ENCODE measurements around the gene ZNF699.
"Not testable (repeated sequence)": the region's sequence is repeated elsewhere in the genome, so short reads cannot be mapped to it uniquely, and the experiment has no call there.

Gene ZNF699

DNA sequence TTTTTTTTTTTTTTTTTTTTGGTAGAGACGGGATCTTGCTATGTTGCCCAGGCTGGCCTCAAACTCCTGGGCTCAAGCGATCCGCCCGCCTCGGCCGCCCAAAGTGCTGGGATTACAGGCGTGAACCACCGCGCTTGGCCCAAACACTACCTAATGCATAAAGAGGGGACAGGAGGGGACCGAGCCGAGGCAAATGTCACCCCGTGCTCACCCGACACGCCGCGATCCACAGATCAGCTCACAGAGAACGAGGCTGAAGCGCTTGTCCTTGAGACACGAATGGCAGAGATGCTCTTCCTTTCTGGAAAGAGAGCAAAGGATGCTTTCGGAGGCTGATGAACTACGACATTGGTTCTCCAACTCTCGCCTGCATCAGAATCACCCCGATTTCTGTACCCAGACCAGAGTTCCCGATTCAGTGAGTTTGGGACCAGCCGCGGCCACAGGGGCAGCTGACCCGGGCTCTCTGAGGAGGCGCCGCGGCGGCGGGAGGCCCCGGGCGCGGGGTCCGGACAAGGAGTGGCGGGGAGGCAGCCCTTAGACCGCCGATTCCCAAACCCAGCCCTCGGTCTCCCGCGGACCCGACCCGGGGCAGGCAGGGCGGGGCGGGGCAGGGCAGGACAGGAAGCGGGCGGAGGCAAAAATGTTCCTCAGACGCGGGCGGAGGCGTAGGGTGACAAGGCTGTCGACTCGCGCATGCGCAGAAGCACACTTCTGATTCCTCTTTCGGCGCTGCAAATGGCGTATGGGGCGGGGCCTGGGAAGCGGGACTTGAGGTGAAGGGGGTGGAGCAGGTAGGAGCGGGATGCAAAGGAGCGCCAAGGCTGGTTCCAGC lies at the start of gene ZNF699:
ZNF699 (minus strand) TSS at position 700 of the 835 bp plus-strand sequence. CDS start 4,719 bp downstream, outside the sequence.
- DNase-seq: peak; percentile 62 to 95

DNA sequence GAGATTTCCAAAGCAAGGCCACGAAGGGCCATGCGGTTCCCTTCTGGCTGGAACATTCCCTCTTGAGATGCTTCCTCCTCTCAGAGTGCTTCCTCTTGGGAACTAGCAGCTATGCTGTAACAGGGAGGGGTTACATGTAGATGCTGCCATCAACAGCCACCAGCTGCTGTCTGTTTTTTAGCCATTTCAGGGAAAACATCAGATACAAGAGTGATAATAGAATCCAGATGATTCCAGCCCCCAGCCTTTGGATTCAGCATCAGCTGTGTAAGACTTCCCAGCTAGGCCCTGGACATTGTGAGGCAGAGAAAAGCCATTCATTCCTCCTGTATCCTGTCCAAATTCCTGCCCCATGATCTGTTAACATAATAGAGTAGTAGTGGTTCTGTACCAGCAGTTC lies 45.0 kb upstream of the ZNF699 start:
- DNase-seq: no peak

DNA sequence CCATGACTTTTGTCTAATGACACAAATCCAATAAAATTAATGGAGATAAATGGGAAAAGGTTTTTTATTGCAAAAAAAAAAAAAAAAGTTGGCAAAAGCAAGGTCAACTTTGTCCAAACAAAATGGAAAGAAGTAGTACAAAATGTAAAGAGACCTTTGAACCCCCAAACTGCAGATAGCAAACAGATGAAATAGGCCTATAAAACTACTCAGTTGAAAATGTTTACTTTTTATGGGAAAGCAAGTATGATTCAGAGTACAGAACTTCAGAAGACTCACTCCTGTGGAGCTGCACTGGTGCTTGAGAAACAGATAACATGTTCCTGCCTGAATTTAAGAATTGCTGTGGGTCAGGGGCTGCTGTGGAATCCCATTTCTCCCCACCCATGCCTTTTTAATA lies 43.4 kb upstream of the ZNF699 start:
- no peak for DNase-seq

DNA sequence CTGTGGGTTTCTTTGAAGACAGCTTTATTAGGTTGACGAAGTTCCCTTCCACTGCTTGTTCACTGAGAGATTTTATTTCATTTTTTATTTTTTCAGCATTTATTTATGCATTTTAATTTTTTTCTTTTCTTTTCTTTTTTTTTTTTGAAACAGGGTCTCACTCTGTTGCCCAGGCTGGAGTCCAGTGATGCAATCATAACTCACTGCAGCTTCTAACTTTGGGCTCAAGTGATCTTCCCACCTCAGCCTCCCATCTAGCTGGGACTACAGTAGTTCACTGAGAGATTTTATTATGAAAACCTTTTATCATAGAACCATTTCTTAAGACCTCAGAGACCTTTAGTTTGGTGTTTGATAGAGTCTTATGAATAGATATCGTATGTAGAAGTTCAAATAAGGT lies 42.9 kb upstream of the ZNF699 start:
- DNase-seq: no peak

DNA sequence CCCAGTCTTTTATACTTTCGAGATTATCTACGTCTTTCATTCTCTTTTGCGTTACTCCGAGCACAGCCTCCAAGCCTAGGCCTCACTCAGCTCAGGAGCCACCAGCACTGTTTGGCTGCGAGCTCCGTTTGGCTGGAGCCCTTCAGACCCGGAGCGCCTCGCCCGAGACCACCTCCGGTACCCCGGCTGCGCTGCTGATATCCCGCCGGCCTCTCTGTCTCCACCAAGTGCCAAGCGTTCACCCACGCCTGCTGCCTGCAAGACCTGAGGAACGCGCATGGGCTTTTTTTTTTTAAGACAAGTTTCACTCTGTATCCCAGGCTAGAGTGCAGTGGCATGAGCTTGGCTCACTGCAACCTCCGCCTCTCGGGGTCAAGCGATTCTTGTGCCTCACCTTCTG lies 39.0 kb upstream of the ZNF699 start:
- DNase-seq: no peak

DNA sequence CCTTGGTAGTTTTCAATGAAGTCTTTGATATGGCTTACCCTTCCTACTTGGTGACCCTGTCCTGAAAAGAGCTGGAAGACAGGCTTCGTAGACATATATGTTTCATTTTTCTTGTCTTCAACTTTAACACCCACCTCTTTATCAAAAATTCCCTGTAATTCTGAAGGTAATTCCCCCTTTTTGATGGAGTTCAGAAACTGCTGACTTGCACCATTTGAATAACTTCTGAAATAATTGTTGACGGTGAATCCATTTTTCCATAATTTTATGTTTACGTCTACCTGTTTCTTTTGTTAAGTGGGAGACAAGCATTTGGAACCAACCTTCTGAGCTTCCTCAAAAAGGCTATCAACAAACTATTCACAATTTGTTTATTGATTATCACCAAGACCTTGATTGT lies 38.6 kb upstream of the ZNF699 start:
- DNase-seq: no peak

DNA sequence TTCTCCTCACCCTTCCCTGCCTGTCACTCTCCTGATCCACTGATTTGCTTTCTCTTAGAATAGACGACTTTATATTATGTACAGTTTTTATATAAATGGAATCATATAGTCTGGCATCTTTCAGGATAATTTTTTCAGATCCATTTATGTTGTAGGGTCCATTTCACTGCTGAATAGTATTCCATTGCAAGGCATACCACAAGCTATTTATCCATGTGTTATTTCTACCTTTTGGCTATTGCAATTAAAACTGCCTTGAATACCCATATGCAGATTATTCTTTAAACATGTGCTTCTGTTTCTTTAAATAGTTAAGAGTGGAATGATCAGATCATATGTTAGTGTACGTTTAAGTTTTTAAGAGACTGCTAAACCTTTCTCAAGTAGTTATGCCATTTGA lies 35.4 kb upstream of the ZNF699 start:
- no peak for DNase-seq

DNA sequence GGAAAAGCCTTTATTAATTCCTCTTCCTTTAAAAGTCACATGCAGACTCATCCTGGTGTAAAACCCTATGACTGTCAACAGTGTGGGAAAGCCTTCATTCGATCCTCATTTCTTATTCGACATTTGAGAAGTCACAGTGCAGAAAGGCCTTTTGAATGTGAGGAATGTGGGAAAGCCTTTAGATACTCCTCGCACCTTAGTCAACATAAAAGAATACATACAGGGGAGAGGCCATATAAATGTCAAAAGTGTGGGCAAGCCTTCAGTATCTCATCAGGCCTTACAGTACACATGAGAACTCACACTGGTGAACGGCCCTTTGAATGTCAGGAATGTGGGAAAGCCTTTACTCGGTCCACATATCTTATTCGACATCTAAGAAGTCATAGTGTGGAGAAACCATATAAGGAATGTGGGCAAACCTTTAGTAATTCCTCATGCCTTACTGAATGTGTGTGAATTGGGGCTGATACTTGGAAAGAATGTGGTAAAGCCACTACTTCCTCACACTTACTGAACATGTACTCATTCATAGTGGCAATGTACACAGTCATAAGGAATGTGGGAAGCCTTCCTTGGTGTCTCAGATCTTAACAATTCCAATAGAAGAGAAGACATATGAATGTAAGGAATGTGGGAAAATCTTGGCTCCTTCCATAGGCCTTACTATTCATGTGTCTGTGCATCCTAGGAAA lies 33.1 kb upstream of the ZNF699 start:
- DNase-seq: no peak

DNA sequence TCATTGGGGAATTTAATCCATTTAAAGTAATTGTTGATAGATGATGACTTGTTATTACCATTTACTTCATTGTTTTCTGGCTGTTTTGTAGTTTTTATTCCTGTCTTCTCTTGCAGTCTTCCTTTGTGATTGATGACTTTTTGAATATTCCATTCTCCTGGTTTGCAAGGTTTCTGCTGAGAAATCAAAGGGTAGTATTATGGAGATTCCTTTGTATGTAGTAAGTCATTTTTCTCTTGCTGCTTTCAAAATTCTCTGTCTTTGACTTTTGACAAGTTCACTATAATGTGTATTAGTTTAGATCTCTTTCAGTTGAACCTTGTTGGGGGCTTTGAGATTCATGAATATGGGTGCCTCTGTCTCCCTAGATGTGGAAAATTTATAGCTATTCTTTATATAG lies 20.4 kb upstream of the ZNF699 start:
- no peak for DNase-seq

DNA sequence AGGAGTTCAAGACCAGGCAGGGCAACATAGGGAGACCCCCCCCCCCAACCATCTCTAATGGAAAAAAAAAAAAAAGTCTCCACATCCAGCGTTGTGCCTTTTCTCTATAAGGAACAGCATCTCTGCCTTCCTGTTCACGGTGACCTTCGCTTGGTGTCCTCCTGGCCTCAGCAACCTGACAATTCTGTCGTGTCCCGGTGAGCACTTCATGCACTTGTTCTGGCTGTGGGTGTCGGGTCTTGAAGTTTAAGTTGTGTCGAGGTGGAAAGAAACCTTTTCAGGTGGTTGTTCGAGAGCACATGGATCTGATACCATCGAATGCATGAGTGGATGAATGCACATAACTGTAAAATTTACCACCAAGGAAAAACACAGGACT lies 14.9 kb upstream of the ZNF699 start:
- no peak for DNase-seq

DNA sequence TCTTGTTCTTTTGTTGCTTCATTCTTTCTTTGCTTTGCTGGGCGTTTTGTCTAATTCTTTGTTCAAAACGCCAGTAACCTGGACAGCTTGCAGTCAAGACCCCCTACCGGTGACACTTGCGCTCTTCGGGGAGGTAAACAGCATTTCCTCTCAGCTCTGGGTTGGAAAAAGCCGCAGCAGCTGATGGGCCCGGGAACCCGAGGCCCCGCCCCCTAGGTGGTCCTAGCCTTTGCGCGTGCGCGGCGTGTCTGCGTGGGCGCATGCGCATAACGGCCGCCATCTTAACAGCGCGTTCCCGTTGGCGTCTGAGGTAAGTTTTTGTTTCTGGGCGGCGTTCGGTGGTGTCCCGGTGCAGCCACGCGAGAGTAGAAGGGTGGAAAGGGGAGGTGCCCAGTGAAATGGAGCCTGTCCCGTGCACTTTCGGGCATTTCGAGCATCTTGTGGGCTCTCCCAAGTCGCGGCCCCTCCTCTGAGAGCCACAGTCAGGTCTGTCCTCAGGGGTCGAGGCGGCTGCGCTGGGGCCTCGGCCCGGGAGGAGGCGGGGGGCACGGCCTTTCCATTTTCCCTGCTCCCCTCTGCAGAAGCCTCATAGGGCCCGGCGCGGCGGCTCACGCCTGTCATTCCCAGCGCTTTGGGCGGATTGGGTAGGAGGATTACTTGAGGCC lies 14.4 kb upstream of the ZNF699 start, which contains the start of gene ZNF559:
ZNF559 (plus strand) TSS at position 261 of the 665 bp plus-strand sequence. CDS start 14,371 bp downstream, outside the sequence.
- DNase-seq: peak in 1 of 2 experiments; percentile 79

DNA sequence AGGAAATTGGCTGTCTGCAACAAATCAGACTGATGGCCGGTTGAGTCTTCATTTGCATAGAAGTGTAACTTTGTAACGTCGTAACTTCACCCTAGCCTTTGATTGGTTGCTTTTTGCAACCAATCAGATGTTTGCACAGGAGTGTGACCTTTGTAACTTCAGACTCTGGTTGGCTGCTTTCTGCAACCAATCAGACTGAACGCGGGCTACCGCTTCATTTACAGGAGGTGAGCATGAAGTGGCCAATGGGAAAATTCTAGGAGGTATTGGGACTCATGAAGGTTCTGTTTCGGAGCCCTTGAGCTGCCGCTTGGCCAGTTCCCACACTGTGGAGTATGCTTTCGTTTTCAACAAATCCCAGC lies 13.9 kb upstream of the ZNF699 start:
- DNase-seq: peak; percentile 14 to 69

DNA sequence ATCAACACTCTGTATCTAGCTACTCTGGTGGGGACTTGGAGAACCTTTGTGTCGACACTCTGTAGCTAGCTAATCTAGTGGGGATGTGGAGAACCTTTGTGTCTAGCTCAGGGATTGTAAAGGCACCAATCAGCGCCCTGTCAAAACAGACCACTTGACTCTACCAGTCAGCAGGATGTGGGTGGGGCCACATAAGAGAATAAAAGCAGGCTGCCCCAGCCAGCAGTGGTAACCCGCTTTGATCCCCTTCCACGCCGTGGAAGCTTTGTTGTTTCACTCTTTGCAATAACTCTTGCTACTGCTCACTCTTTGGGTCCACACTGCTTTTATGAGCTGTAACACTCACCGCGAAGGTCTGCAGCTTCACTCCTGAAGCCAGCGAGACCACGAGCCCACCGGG lies 12.6 kb upstream of the ZNF699 start:
- not testable (repeated sequence) for DNase-seq

DNA sequence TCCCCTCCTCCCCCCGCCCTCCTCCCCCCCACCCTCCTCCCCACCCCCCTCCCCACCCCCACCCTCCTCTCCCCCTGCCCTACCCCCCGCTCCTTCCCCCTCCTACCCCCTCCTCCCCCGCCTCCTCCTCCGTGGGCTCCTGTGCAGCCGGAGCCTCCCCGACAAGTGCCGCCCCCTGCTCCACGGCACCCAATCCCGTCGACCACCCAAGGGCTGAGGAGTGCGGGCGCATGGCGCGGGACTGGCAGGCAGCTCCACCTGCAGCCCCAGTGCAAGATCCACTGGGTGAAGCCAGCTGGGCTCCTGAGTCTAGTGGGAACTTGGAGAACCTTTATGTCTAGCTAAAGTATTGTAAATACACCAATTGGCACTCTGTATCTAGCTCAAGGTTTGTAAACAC lies 12.1 kb upstream of the ZNF699 start:
- not testable (repeated sequence) for DNase-seq

DNA sequence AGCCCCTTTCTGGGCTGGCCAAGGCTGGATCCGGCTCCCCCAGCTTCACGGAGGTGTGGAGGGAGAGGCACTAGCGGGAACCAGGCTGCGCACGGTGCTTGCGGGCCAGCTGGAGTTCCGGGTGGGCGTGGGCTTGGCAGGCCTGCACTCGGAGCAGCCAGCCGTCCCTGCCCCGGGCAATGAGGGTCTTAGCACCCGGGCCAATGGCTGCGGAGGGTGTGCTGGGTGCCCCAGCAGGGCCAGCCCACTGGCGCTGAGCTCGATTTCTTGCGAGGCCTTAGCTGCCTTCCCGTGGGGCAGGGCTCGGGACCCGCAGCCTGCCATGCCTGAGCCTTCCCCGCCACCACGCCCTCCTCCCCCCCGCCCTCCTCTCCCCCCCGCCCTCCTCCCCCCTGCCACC lies 11.7 kb upstream of the ZNF699 start:
- DNase-seq: no peak

DNA sequence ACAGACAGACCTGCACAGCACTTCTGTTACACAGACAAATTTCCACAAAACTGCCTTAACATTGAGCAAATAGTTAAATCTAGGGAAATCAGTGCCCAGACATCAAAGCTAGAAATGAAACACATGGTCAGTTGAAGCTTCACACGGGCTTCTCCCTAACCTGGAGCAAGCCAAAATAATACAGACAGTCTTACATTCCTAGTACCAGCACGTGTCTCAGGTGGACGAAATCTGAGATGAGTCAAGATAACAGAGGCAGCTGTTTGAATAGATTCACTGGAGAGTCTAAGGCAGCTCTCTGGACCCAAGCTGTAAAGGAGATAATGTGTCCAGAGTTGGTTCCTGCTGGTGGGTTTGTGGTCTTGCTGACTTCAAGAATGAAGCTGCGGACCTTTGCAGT lies 4.1 kb upstream of the ZNF699 start:
- no peak for DNase-seq

DNA sequence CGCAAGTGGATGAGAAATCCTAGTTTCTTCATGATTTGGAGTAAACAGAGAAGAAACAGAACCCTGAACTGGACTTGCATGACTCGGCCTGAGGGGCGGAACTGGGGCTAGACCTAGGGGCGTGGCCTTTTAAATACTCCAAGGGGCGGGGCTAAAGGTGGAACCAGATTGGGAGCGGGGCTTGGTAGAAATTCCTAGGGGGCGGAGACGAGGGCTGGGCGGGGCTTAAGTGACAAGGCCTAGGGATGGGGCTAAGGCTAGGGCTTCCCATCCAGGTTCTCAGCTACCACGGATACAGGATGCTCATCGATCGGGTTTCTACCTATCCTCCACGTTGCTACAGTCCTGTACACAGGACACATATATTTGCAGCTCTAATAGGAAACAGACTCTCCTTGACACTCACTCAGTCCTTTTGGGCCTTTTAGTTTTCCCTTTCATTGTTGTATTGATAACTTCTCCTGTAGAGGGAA lies 372 bp upstream of the ZNF699 start:
- DNase-seq: peak; percentile 57 to 95

DNA sequence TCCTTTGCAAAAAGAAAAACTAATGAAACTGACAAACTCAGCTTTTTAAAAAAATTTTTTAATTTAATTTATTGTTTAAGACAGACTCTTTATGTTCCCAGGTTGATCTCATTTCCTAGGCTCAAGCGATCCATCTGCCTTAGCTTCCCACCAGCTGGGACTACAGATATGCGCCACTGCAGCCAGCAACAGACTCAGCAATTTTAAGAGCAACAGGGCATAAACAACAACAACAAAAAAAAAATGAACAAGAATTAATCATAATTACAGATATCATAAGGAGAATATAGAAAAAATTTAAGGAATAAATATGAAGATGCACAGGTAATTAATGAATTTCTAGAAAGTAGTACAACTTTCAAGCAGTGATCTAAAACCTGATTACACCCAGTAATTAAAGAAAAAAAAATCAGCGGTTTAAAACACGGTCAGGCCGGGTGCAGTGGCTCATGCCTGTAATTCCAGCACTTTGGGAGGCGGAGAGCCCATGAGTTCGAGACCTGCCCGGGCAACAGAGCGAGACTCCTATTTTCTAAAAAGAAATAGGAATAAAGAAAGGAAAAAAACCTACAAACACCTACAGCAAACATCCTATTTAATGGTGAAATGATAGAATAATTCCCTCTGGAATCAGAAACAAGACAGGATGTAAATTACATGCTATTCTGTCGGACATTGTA lies 1.4 kb downstream of the ZNF699 start:
- DNase-seq: no peak

DNA sequence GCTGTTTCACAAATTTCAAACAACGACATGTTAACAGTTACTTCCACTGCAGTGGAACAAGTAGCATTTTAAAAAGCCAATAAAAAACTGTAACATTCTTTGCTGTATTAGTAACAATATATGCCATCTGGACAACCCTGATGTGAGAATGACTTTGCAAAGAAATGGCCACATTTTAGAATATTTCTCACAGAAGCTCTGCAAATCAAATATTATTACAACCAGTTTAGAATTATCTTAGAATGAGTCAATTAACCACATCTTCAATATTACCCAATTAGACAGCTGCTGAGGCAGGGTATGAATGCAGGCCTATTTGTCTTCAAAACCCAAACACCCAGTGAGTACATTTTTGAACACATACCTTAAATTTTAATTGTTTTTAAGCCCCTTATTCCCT lies 3.2 kb downstream of the ZNF699 start:
- DNase-seq: no peak

DNA sequence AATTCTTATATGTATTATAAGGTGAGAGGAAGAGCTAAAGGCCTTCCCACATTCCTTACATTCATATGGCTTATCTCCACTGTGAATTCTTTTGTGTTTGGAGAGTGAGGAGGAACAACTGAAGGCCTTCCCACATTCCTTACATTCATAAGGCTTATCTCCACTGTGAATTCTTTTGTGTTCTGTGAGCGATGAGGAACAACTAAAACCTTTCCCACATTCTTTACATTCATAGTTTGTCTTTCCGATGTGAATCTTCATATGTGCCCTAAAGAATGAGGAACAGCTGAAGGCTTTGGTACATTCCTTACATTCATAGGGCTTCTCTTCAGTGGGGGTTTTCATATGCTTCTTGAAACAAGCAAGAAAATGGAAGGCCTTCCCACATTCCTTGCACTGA lies 13.3 kb downstream of the ZNF699 start:
- DNase-seq: no peak

DNA sequence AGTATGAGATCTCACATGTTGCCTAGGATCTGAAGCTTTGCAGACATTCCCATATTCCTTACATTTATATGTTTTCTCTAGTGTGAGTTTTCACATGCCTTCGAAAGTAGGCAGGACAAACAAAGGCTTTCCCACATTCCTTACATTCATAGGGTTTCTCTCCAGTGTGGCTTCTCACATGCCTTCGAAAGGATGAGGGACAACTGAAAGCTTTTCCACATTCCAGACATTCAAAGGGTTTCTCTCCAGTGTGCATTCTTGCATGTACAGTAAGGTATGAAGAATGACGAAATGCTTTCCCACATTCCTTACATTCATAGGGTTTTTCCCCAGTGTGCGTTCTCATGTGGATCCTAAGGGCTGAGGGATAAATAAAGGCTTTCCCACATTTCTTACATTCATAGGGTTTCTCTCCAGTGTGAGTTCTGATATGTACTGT lies 14.2 kb downstream of the ZNF699 start:
- no peak for DNase-seq

DNA sequence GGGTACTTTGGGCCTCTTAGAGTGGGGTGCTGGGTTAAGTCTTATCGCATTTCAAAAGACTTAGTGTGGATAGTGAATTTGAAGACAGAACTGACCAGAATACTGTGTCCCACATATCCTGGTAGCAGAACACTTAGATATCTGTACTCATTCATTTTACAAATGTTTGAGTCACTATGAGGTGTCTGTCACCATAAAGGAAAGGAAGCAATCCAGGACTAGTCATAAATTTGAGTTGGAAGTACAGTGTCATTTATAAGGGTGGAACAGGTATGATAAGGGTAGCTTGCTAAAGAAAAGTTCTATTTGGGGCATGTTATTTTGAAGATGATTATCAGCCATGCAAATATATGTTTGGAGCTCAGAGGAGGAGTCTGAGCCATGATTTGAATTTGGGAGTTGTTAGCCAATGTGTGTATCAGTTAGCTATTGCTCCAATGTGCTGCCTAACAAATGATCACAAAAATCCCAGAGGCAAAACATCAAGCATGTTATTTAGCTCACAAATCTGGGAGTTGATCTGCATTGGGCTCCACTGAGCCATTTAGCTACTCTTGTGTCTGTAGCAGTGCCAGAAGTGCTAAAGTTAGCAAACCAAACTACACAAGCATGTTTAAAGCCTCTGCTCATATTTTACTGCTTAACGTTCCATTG lies 20.3 kb downstream of the ZNF699 start:
- DNase-seq: no peak

All from cerebellar nuclear complex (tissue), 1 donor.